GM10248 (cell line): Measurements from ENCODE around the gene RNF123.

ENCODE experiments used
- CTCF ChIA-PET: fragments of 300-600 bp; sonication (Branson Sonifier 250); formaldehyde crosslinking; extraction: SDS; loops from one replicate; lab custom pipeline; 2021; ENCODE audit warnings: antibody characterized with exemption; lab: Yijun Ruan, JAX
- POLR2A ChIA-PET: fragments of 350-650 bp; sonication (Branson Sonifier 250); formaldehyde crosslinking; extraction: SDS; loops from one replicate; lab custom pipeline; 2020; ENCODE audit warnings: antibody characterized with exemption; lab: Yijun Ruan, JAX
- DNase-seq: peaks from one replicate; pipeline ENCODE4 v3.0.0; 2012; ENCODE audit errors: extremely low spot score
- TF ChIP-seq, protein P1 (sequence below): IDR thresholded peaks from 2 replicates; pipeline ENCODE4 v1.5.1; 2012; ENCODE audit warnings: mild to moderate bottlenecking, low read depth; ENCODE audit errors: extremely low read depth, missing control alignments, control extremely low read depth

Gene RNF123

DNA sequence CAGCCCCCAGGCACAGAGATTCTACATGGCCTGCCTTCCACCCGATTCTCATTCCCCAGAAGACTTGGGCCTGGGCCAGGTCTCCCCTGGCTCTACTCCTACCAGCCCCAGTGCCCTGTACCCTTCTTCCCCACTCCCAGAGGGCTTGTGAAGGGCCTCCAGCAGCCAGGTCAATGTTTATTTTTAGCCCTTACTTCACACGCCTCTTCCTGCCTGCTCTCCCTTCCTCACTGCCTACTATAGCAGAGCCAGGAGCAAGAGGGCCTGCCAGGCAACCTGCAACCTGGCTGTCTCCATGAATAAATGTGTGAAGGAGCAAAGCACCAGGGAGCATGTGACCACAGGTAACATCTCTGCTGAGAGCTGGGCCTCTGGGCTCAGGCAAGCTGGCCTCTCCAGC lies 41.6 kb upstream of the RNF123 start:
- POLR2A ChIA-PET = no interaction called here
- CTCF ChIA-PET = interaction anchor here (0.9 kb wide), 1 partner anchor 108 kb away, joined by 3 read pairs; no protein-coding TSS in a partner anchor
- TF ChIP-seq, protein P1, sequence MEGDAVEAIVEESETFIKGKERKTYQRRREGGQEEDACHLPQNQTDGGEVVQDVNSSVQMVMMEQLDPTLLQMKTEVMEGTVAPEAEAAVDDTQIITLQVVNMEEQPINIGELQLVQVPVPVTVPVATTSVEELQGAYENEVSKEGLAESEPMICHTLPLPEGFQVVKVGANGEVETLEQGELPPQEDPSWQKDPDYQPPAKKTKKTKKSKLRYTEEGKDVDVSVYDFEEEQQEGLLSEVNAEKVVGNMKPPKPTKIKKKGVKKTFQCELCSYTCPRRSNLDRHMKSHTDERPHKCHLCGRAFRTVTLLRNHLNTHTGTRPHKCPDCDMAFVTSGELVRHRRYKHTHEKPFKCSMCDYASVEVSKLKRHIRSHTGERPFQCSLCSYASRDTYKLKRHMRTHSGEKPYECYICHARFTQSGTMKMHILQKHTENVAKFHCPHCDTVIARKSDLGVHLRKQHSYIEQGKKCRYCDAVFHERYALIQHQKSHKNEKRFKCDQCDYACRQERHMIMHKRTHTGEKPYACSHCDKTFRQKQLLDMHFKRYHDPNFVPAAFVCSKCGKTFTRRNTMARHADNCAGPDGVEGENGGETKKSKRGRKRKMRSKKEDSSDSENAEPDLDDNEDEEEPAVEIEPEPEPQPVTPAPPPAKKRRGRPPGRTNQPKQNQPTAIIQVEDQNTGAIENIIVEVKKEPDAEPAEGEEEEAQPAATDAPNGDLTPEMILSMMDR = no peak
- no peak for DNase-seq

DNA sequence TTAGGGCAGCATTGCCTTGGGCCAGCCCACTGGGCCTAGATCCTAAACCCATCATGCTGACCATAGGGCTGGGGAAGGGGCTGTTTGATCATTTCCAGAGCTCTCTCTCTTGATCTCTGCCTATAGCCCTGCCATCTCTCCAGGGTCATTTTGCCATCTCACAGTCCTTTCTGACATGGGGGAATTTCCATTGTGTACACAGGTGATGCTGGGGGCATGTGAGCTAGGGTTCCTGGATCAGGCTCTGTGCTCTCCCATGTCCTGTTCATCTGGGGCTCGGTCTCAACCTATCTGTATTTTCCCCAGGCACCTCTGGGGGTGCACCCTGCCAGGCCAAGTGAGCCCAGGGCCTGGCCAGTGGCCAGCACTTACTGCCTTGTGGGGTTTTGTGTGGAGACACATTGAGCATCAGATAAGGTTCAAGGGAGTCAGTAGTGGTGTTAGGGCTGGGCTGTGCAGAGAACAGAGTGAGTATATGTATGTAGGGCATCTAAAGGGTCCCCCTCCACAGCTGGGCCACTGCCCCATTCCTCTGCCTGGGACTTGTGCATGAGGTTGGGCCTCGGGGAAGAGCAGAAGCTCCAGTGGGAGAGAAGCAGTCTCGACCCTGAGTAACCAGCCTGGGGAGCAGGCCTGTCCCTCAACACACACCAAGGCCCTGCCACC lies 40.9 kb upstream of the RNF123 start:
- DNase-seq = no peak
- POLR2A ChIA-PET = no interaction called here
- CTCF ChIA-PET = interaction anchor here (0.9 kb wide), 1 partner anchor 109 kb away, joined by 3 read pairs; no protein-coding TSS in a partner anchor
- TF ChIP-seq, protein P1 = no peak

DNA sequence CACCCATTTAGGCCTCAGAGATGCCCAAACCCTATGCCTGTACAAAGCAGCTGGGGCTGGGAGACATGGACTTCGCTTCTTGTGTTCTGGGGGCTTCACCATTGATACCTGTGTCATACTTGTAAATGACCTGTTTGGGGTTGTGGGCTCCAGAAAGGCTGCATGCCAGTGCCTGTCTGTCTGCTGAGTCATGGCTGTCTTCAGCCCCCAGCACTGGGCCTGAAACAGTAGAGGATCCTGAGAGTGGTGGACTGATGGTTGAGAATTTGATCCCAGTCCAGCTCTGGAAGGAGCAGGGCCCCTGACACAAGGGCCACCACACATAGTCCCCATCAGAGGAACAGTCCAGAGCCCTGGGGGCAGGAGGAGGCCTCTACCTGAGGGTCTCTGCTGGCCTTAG lies 39.8 kb upstream of the RNF123 start:
- ChIA-PET CTCF (interaction anchor here (1.5 kb wide), 1 partner anchor 12 kb away, joined by 3 read pairs; no protein-coding TSS in a partner anchor), POLR2A (no interaction called here)
- TF ChIP-seq, protein P1 = no peak
- no peak for DNase-seq

DNA sequence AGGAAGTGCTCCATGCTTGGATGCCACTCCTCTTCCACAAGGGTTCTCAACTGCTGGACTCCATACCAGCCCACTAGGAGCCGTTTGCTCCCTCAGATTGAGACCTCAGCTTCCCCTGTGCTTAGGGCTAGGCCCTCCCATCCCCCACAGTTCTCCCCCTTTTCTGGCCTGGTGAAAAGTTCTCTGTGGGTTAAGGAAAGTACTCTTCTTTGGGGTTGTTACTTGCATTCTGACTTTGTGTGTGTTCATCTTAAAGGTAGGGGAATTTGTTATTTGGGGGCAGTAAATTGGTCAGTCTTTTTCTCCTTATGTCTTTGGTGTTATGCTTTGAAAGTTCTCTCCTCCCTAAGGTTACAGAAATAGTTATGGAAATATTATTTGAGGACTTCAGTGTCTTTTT lies 39.2 kb upstream of the RNF123 start:
- DNase-seq = no peak
- TF ChIP-seq, protein P1 = no peak
- ChIA-PET POLR2A (no interaction called here), CTCF (interaction anchor here (1.5 kb wide), 1 partner anchor 13 kb away, joined by 3 read pairs; no protein-coding TSS in a partner anchor)

DNA sequence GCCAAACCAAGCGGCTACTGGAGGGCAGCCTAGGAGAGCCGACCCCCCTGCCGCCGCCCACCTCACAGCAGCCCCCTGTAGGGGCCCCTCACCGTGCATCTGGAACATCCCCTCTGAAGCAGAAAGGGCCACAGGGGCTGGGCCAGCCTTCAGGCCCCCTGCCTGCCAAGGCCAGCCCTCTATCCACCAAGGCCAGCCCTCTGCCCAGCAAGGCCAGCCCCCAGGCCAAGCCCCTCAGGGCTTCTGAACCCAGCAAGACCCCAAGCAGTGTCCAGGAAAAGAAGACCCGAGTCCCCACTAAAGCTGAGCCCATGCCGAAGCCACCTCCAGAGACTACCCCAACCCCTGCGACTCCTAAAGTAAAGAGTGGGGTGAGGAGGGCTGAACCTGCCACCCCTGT lies 38.7 kb upstream of the RNF123 start:
- CTCF ChIA-PET = interaction anchor here (1.5 kb wide), 1 partner anchor 13 kb away, joined by 3 read pairs; no protein-coding TSS in a partner anchor
- no peak for DNase-seq
- TF ChIP-seq, protein P1 = no peak
- POLR2A ChIA-PET = no interaction called here

DNA sequence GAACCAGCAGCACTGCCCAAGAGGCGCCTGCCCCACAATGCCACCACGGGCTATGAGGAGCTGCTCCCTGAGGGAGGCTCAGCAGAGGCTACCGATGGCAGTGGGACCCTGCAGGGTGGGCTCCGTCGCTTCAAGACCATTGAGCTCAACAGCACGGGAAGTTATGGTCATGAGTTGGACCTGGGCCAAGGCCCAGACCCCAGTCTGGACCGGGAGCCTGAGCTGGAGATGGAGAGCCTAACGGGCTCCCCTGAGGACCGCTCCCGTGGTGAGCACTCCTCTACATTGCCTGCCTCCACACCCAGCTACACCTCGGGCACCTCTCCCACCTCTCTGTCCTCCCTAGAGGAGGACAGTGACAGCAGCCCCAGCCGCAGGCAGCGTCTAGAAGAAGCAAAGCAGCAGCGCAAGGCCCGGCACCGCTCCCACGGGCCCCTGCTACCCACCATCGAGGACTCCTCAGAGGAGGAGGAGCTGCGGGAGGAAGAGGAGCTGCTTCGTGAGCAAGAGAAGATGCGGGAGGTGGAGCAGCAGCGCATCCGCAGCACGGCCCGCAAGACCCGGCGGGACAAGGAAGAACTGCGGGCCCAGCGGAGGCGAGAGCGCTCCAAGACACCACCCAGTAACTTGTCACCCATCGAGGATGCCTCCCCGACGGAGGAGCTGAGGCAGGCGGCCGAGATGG lies 37.0 kb upstream of the RNF123 start:
- TF ChIP-seq, protein P1 = no peak
- ChIA-PET CTCF (interaction anchor here (0.8 to 1.8 kb wide), 4 partner anchors 14 to 20 kb away, joined by 3 to 9 read pairs (median 4); no protein-coding TSS in a partner anchor), POLR2A (no interaction called here)
- DNase-seq = no peak
